Measurements from ENCODE around the gene OTUD7B.
"Not testable (repeated sequence)": the region's sequence is repeated elsewhere in the genome, so short reads cannot be mapped to it uniquely, and the experiment has no call there.

OTUD7B gene

GRCh38 chr1:150001415-150001814 is 9.1 kb downstream of the OTUD7B start:
- DNase-seq = no peak

GRCh38 chr1:149997585-149998262 is 12.8 kb downstream of the OTUD7B start:
- DNase-seq = no peak

GRCh38 chr1:149995927-149996326 is 14.6 kb downstream of the OTUD7B start:
- no peak for DNase-seq

- DNase-seq = no peak
These were observed 16.8 kb downstream of the OTUD7B start for GRCh38 chr1:149993764-149994163.

- no peak for DNase-seq
These were observed 17.3 kb downstream of the OTUD7B start for GRCh38 chr1:149993181-149993580.

- DNase-seq = no peak
These were observed 23.3 kb downstream of the OTUD7B start for GRCh38 chr1:149987297-149987595.

- DNase-seq = no peak
These were observed 23.8 kb downstream of the OTUD7B start for GRCh38 chr1:149986486-149987296.

- DNase-seq = no peak
These were observed 30.5 kb downstream of the OTUD7B start for GRCh38 chr1:149979972-149980540.

- no peak for DNase-seq
These were observed 31.1 kb downstream of the OTUD7B start for GRCh38 chr1:149979245-149979971.

- DNase-seq = no peak
These were observed 31.9 kb downstream of the OTUD7B start for GRCh38 chr1:149978547-149979023.

- DNase-seq = no peak
These were observed 33.2 kb downstream of the OTUD7B start for GRCh38 chr1:149977345-149977744.

- DNase-seq = no peak
These were observed 38.0 kb downstream of the OTUD7B start for GRCh38 chr1:149972547-149972946.

- DNase-seq = no peak
These were observed 42.9 kb downstream of the OTUD7B start for GRCh38 chr1:149967646-149968045.

- no peak for DNase-seq
These were observed 43.5 kb downstream of the OTUD7B start for GRCh38 chr1:149967041-149967440.

- DNase-seq = no peak
These were observed 44.1 kb downstream of the OTUD7B start for GRCh38 chr1:149966405-149966804.

GRCh38 chr1:149965440-149965839 is 45.1 kb downstream of the OTUD7B start:
- DNase-seq = no peak

- no peak for DNase-seq
These were observed 47.2 kb downstream of the OTUD7B start for GRCh38 chr1:149963358-149963757.

- DNase-seq = no peak
These were observed 47.8 kb downstream of the OTUD7B start for GRCh38 chr1:149962736-149963135.

GRCh38 chr1:149962039-149962647 is 48.4 kb downstream of the OTUD7B start:
- peak; percentile 57 for DNase-seq

GRCh38 chr1:149957548-149957947 is 53.0 kb downstream of the OTUD7B start:
- DNase-seq = not testable (repeated sequence)

GRCh38 chr1:149949911-149950310 is 60.6 kb downstream of the OTUD7B start:
- DNase-seq = no peak

- DNase-seq = no peak
These were observed 65.3 kb downstream of the OTUD7B start for GRCh38 chr1:149945206-149945605.

- no peak for DNase-seq
These were observed 67.6 kb downstream of the OTUD7B start for GRCh38 chr1:149942885-149943284.

Measured in NCI-H446 treated with DMSO at 0.1 percent for 48 hours (cell line).